ENCODE measurements around the gene DLG2.

Gene DLG2

DNA sequence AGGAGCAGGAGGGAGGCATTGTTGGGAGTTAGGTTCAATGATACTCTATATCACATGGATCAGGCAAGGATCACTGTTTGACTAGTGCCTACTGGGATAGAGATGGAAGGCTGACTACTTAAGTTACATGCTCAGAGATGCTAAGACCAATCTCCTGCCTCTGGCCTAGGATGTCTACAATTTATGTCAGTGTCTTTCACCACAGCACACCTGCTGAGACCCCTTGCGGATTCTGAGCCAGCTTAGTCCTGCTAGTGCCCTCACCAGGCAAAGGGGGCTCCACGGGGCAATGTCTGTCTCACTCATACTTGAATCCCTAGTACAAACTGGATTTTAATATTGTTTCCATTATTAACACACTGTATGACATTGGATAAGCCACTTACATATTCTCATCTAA, 732.5 kb downstream of the DLG2 start:
- no peak overlapping the region for H3K27ac ChIP-seq
- no peak for TF ChIP-seq ZFX (IDR thresholded peaks at IDR 0.05; ENCODE audit: borderline replicate concordance)
- TF ChIP-seq CTCF (IDR thresholded peaks at IDR 0.05) = no peak

GRCh38 chr11:84890676-84891075, 736.5 kb downstream of the DLG2 start:
- H3K27ac ChIP-seq = no peak overlapping the region
- TF ChIP-seq ZFX (IDR thresholded peaks at IDR 0.05; ENCODE audit: borderline replicate concordance) = no peak
- TF ChIP-seq CTCF (IDR thresholded peaks at IDR 0.05) = no peak

GRCh38 chr11:84889556-84889955, 737.6 kb downstream of the DLG2 start:
- no peak for TF ChIP-seq ZFX (IDR thresholded peaks at IDR 0.05; ENCODE audit: borderline replicate concordance)
- TF ChIP-seq CTCF (IDR thresholded peaks at IDR 0.05) = no peak
- no peak overlapping the region for H3K27ac ChIP-seq

DNA sequence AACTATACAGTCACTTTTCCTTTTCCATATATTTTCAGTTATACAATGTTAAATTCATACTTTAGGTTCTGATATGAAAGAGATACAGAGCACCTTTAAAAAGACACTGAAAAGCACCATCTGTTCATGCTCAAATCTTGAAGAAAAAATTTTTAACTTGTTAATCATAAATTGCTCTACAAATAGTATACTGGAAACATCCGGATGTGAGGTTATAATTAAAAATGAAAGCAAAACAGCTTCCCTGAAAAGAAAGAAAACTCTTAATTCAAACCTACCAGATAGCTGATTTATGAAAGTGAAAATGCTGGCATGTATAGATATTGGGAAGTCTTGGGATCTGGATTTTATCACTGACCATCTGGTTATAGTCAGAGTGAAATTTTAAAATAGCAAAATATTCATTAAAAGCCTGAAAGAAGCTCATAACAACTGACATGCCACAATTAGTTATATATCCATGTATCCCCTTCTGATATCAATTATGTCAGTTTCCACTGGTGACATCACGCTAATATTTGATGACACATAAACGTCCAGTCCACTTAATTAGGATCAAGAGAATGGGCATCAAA, 740.0 kb downstream of the DLG2 start:
- TF ChIP-seq CTCF (IDR thresholded peaks at IDR 0.05) = no peak
- TF ChIP-seq ZFX (IDR thresholded peaks at IDR 0.05; ENCODE audit: borderline replicate concordance) = no peak
- no peak overlapping the region for H3K27ac ChIP-seq

DNA sequence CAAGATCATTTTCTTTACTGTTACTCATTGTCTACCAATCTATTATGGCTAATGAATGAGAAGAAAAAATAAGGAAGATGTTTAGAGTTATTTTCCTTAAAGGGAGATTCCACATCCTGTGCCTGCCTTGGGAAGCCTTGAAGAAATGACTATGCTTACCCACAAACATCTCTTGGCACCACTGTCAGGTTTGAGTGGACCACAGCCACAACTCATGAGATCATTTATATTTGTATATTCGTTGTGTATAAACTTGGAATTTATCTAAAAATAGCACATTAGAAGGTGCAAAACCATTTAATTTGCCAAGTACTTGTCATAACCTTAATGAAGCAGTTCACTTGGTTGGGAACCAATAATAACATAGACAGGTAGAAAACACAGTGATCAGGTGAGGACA, 740.8 kb downstream of the DLG2 start:
- H3K27ac ChIP-seq = no peak overlapping the region
- TF ChIP-seq CTCF (IDR thresholded peaks at IDR 0.05) = no peak

GRCh38 chr11:84884836-84885235, 742.3 kb downstream of the DLG2 start:
- no peak overlapping the region for H3K27ac ChIP-seq
- TF ChIP-seq ZFX (IDR thresholded peaks at IDR 0.05; ENCODE audit: borderline replicate concordance) (no peak), CTCF (IDR thresholded peaks at IDR 0.05) (no peak)

GRCh38 chr11:84882056-84882455, 745.1 kb downstream of the DLG2 start:
- H3K27ac ChIP-seq = no peak overlapping the region
- no peak for TF ChIP-seq CTCF (IDR thresholded peaks at IDR 0.05)
- no peak for TF ChIP-seq ZFX (IDR thresholded peaks at IDR 0.05; ENCODE audit: borderline replicate concordance)

Measured in 22Rv1 (cell line).